Measurements from ENCODE around the gene AUTS2.
"Not testable (repeated sequence)": the region's sequence is repeated elsewhere in the genome, so short reads cannot be mapped to it uniquely, and the experiment has no call there.

The AUTS2 gene

GRCh38 chr7:70343519-70343918, 745.2 kb downstream of the AUTS2 start:
- no peak for DNase-seq

GRCh38 chr7:70344726-70345125, 746.5 kb downstream of the AUTS2 start:
- no peak for DNase-seq

GRCh38 chr7:70346844-70347462, 748.7 kb downstream of the AUTS2 start:
- DNase-seq = no peak

GRCh38 chr7:70347463-70348254, 749.4 kb downstream of the AUTS2 start:
- DNase-seq = no peak

DNA sequence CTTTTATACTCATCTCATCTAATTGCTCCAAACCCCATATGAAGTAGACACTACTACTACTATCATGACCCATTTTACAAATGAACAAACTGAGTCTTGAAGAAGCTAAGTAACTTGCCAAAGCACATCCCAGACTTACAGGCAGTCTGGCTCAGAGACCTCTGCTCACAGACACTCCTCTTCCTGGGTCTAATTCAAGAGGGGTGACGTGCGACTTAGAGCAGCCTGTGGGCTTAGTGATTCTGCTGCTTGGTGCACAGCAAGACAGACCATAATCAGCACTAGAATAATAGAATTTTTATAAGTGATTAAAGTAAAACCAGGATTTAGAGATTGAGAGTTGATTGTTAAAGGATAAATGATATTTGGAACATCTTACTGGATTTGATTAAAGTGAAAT, 750.8 kb downstream of the AUTS2 start:
- no peak for DNase-seq

DNA sequence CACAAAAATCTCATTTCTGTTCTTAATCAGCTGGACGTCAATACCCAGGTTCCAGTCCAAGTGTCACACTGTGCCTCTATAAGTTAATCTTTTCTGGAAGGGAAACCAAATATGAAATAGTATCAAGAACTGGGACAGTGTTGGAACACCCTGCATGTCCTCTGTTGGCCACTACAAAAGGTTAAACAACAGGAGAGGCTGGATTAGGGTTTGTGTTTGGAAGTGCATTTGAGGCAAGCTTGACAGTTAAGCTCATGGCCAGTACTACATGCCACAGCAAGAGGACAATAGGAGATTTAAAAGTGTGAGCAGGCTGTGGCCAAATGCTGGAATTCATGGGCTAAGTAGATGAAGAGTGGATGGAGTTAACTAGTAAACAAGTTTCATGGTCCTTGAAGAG, 751.5 kb downstream of the AUTS2 start:
- no peak for DNase-seq

DNA sequence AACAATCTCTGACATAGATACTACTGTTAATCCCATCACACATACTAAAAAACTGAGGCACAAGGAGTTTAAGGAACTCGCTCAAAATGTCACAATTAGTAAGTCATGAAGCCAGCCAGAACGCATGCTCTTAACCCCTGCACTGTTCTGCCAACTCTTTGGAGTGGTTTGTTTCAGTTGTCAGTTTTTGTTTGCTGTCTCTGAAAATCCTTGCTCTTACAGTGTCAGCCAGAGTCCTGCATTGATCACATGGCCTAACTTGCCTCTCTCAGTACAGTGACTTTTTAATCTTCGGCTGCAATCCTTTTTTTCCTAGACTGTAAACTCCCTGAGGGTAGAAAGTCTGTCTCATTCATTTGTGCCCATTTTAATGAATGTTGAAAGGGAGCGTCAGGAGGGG, 753.8 kb downstream of the AUTS2 start:
- DNase-seq = no peak

DNA sequence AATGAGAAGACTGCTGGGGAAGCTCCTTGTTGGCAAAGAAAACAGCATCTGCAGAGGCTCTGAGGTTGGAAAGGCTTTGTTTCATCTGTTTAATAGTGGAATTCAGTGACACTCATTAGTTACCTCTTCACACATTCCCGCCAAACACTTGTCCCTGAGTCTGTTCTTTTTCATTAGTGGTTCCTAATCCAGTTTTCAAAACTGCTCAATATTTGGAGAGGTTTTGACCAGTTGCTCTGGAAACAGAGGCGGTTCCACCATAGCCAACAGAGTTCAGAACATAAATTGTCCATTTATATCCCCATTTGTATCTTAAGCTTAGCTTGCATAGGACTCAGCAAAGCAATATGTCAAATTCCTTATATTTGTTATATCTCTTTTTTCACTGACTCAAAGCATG, 754.6 kb downstream of the AUTS2 start:
- no peak for DNase-seq

DNA sequence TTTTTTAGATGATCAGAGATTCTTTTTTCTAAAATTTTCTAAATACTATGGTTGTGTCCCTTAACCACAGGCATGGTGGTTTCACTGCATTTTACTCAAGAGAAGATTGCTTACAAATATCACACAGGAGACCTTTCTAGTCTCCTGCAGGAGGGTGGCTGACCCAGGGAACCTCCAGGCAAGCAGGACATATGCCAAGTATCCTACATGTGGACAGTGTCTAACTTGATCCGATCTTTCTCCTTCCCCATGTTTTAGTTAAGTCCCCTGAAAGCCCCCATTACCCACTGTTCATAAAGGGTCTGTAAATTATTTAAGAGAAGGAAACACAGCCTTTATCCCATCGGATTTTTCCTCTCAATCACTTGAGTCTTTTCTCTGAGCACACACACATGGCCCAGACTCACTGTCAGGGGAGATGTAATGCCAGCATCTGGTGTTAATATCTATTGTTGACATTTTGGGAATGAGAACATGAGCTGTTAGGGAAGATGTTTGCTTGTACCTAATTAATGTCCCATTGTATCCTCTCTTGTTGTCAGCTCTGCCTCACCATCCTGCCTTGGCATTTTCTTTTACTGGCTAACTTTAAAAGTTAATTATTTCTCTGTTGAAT, 755.2 kb downstream of the AUTS2 start:
- DNase-seq = no peak

DNA sequence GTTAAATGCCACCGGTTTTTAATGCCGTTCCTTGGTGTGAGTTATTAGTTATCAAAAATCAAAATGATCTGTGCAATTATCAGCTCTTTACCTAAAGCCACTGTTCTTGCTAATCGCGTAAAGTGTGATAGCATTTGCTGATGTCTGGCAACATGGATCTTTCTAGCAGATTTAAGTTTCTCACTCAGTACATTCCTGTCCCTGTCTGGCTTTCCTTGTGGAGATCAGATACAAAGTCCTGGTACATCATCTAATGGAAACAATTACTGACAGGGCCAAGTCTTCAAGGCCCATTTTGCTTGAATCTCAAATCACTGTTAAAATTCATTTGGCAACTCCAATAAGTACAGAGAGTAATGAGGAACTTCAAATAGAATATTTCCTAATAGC, 755.7 kb downstream of the AUTS2 start:
- no peak for DNase-seq

DNA sequence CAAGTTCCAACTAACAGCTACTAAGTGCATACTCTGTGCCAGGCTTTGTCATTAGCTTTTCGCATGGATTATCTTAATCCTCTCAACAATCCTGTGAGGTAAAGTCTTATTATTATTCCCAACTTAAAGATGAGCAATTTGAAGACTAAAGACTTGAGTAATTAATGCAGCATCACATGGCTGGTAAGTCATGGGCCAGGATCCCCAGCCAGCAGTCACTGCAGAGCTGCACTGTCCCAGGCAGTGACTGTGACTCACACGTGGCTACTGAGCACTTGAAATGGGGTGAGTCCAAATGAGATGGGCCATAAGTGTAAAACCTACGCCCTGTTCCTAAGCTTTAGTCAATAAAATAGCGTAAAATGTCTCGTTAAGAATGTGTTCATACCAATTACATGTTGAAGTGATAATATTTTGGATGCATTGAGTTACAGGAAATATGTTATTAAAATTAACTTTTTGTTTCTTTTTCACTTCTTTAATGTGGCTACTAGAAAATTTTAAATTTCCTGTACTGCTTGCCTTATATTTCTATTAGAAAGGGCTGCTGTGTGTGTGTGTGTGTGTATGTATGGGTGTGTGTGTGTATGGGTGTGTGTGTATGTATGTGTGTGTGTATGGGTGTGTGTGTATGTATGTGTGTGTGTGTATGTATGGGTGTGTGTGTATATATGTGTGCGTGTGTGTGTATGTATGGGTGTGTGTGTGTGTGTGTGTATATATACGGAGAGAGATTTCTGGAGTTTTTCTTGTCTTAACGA, 756.3 kb downstream of the AUTS2 start:
- no peak for DNase-seq

DNA sequence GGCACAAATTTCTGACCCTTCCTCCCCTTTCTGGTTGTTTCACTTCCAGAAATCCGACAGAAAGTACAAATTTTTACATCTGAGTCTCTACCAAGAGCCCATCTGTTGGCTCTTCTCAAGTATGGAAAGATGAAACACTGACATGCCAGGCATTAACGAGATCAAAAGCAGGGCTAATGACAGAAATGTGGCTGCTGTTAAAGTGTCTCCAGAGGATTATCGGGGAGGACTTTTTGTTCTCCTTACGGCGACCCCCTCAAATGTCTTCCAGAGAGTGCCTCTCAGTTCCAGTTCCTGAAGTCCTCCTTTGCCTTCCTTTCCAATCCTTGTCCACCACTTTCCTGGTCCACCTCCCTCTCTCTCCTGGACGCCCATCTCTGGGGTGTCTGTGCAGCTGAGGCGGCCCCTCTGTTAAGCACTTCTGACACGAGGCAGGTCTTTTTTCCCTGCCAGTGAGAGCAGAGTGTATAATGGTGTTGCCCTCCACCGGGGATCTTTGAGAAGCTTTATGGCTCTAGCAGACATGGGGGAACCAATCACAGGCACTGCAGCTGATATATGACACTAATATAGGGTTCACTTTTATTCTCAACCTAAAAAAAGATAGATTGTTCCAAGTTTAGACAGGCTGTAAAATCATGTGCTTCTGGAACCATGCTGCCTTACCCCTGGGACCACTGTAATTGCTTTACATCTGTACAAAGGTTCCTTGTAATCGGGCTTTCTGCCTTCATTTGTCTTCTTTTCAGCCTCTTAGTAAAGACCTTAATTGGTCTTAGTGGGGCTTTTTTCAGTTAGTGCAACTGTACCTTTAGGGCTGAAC, 757.1 kb downstream of the AUTS2 start:
- no peak for DNase-seq

DNA sequence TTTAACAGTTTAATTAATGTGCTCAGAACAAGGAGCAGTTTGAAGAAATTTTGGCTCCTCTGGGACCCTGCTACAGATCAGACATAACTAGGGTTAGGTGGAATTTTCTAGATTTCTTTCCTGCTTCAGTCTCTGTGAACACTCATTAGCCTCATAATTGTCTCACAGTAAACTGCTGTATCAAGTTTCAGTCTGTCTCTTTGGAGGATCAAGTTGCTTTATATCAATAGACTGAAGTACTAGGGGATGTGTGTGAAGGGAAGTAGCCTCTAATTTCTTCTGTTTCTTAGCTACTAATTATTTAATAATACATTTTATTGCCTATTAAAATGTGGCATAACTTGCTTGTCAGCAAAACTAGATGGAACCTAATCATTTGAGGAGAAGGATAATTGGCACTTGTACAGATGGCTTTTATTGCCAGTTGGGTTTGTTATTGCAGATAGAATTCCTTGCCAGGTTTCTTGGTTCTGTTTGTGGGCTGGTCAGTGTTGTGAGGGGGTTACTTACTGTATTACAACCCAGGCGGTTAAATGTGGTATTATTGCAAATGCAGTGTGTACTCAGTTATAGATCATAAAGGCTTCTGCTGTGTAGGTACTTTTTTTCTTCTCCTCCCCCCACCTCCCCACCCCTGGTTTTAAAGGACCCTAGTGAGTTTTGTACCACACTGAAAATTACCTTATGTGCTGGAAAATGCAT, 758.0 kb downstream of the AUTS2 start:
- no peak for DNase-seq

GRCh38 chr7:70356787-70357328, 758.6 kb downstream of the AUTS2 start:
- DNase-seq = no peak

- DNase-seq = no peak
Observed at GRCh38 chr7:70360557-70360956, 762.3 kb downstream of the AUTS2 start.

- no peak for DNase-seq
Observed at GRCh38 chr7:70361821-70362220, 763.5 kb downstream of the AUTS2 start.

DNA sequence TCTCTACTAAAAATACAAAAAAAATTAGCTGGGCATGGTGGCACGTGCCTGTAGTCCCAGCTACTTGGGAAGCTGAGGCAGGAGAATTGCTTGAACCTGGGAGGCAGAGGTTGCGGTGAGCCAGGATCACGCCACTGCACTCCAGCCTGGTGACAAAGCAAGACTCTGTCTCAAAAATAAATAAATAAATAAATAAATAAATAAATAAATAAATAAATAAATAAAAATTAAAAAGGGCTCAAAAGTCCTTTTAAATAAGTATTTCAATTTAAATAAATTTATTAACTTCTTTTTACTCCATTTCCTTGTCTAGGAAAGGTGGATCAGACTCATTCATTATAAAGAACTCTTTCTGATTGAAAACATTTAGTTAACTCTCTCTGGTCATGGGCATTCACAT, 766.1 kb downstream of the AUTS2 start:
- DNase-seq = not testable (repeated sequence)

GRCh38 chr7:70371652-70372051, 773.4 kb downstream of the AUTS2 start:
- no peak for DNase-seq

DNA sequence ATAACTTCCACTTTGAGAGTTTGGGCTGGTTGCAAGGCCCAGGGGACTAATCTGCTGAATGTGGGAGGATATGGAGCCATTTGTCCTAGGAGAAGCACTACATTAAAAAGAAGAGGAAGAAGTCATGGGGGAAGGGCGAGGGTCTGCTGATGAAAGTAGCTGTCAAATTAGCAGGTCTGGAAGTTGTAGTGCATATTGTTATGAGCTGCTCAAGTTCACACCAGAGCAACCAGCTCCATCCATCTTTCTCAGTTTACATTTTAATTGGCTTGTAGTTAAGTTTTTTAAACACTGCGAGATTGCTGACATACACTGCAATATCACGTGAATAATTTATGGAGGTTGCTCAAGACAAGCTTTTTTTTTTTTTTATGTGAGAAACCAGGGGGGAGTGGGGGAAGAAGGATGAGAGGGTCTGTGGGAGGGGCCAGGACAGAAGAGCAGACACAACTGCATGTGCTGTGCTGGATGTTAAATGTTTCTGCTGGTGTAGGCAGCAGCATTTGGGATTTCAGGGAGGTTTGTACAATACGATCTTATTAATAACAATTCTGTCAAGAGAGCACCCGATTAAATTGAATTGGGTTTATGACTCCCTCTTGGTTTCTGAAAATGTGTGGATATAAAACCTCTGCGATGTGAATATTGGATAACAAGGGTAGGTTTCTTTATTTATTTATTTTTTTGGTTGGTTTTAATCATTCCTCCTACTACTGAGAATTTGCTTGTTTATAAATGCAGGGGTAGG, 774.7 kb downstream of the AUTS2 start:
- no peak for DNase-seq

DNA sequence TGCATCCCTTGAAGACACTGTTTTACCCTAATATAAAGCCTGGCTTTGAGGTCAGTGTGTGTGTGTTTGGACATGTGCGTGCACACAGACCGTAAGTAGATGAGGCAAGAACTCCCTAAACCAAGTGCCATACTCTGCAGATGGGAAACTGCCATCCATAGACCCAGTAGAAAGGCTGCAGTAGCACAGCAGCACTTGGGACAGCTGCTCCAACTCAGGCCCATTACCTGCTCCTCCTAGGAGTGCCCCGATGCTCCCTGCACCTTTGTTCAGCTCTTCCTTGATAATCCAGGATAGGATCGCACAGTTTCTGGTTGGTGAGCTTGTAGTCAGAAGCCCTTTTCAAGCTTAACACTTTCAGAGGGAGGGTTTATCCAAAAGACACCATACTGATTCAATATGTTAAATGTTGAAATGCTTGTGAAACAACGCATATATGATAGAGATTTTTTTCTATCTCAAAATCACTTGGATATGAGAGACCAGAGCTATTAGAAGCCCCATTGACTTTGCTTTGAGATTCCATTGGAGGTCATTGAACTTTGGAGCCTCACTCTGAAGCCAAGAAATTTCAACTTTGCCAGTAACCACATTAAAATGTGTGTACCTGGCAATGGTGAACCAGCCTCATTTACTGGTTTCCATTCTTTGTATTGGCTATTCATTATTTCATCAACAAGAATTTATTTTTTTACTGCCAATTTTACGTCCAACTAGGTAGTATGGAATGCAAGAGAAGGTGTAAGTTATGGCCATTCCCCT, 776.7 kb downstream of the AUTS2 start:
- no peak for DNase-seq

Data from NK-92 treated with Interleukin-12 subunit alpha and Interleukin-12 subunit beta, amount 100 ng/mL, for 24 hours (cell line).